ENCODE data around the gene TARBP1. TPM values are rescaled to one million over a fixed set of nuclear protein-coding genes. Genes with fewer than 3 reads are reported as not detected.

Gene TARBP1
- total and polyA plus RNA-seq, 2 of the 8 experiments (the other 6 are each of a cell fraction or from before 2014, with no cell fraction given): 21.9 to 32.3 TPM

GRCh38 chr1:234406871-234407270 is 72.1 kb downstream of the TARBP1 start:
- Histone ChIP-seq H3K23ac (ENCODE audit: insufficient read length) (no peak overlapping the region), H3K79me2 (ENCODE audit: control insufficient read depth in 1 of 2, insufficient read depth in 2 of 2, low read length in 2 of 2) (no peaks in the 10 kb centered on the region), H3K14ac (ENCODE audit: insufficient read length) (no peak overlapping the region), H2BK12ac (ENCODE audit: low read depth, low read length) (no peak overlapping the region), H3K4me3 (ENCODE audit: extremely low read depth in 1 of 4, insufficient read depth in 2 of 4, low read depth in 3 of 4, low read length in 4 of 4) (no peak overlapping the region), H3K4ac (replicated peaks; ENCODE audit: insufficient read length, low read depth, low read length) (no peak overlapping the region), H3K9me3 (ENCODE audit: insufficient read depth in 2 of 2, low read depth in 1 of 2, low read length in 1 of 2) (no peaks in the 10 kb centered on the region), H3K27ac (ENCODE audit: low read depth, low read length) (no peak overlapping the region), H2BK5ac (ENCODE audit: low read depth, low read length) (no peak overlapping the region), H4K5ac (ENCODE audit: insufficient read length, low read depth, low read length) (no peak overlapping the region), H3K56ac (replicated peaks; ENCODE audit: insufficient read length, low read depth, low read length) (no peak overlapping the region), H3K18ac (ENCODE audit: extremely low read depth, low read length) (no peak overlapping the region), H4K20me1 (replicated peaks in 1 of 2; ENCODE audit: control insufficient read depth in 1 of 2, insufficient read depth in 2 of 2, low read length in 2 of 2) (peaks cover 0 to 2% of the 10 kb centered on the region in 2 experiments), H2BK15ac (ENCODE audit: low read length) (no peak overlapping the region), H2AK5ac (ENCODE audit: low read depth, low read length) (no peak overlapping the region), H3K27me3 (replicated peaks in 1 of 4; ENCODE audit: control insufficient read depth in 3 of 4, extremely low read depth in 1 of 4, insufficient read depth in 3 of 4, low read length in 3 of 4) (no peaks in the 10 kb centered on the region), H2BK120ac (replicated peaks; ENCODE audit: low read depth, low read length) (no peak overlapping the region), H2BK20ac (ENCODE audit: low read length) (no peak overlapping the region), H3K4me2 (ENCODE audit: insufficient read depth in 1 of 2, low read depth in 2 of 2, low read length in 2 of 2) (no peak overlapping the region), H4K91ac (replicated peaks; ENCODE audit: insufficient read length, low read length) (no peak overlapping the region), H3K79me1 (ENCODE audit: low read depth, low read length) (no peaks in the 10 kb centered on the region), H3K9ac (replicated peaks in 1 of 4; ENCODE audit: extremely low read depth in 1 of 4, low read depth in 3 of 4, low read length in 3 of 4) (no peak overlapping the region), H4K8ac (ENCODE audit: extremely low read depth, insufficient read depth, low read length) (no peak overlapping the region), H3K36me3 (ENCODE audit: control insufficient read depth in 2 of 4, insufficient read depth in 4 of 4, low read length in 3 of 4) (no peaks in the 10 kb centered on the region; a peak in 1 of 8 replicates), H3K4me1 (replicated peaks in 1 of 4; ENCODE audit: control insufficient read depth in 3 of 4, insufficient read depth in 4 of 4, low read length in 3 of 4) (no peaks in the 10 kb centered on the region), H3K23me2 (ENCODE audit: low read depth, low read length) (no peaks in the 10 kb centered on the region), H2AFZ (ENCODE audit: low read length) (no peak overlapping the region)
- ChIA-PET POLR2A (ENCODE audit: partially characterized antibody) (interaction anchor here (0.7 kb wide), 1 partner anchor 717 kb away, joined by 4 read pairs; no protein-coding TSS in a partner anchor), CTCF (ENCODE audit: partially characterized antibody) (interaction anchor here (0.7 to 2.3 kb wide), 4 partner anchors 12 to 288 kb away, joined by 3 to 6 read pairs (median 4); no protein-coding TSS in a partner anchor)
- DNase-seq (ENCODE audit: low read depth in 1 of 2, low spot score in 2 of 2) (no peak), FAIRE-seq (no peak)
- WGBS, 2 experiments (ENCODE audit: extremely low coverage in 1 of 2, insufficient coverage in 1 of 2, insufficient read length in 1 of 2, insufficient replicate concordance in 2 of 2, low coverage in 1 of 2, low lambda C conversion rate in 2 of 2, missing lambda C conversion rate in 1 of 2): 96% methylated on average over 4 of the region's 4 CpGs; no CpG with 5 or more reads in 1 of the 2 experiments
- no peak for TF ChIP-seq POLR2AphosphoS5 (IDR thresholded peaks at IDR 0.05; ENCODE audit: low read depth, low read length)
- TF ChIP-seq SAP30 (IDR thresholded peaks at IDR 0.05; ENCODE audit: insufficient read depth, insufficient replicate concordance, low read length): no peak
- TF ChIP-seq CHD1 (IDR thresholded peaks at IDR 0.05; ENCODE audit: low read depth, low read length): no peak
- no peak for TF ChIP-seq ATF2 (IDR thresholded peaks at IDR 0.05; ENCODE audit: low read length)
- no peak for TF ChIP-seq SP4 (IDR thresholded peaks at IDR 0.05; ENCODE audit: low read length)
- no peak for TF ChIP-seq RXRA (IDR thresholded peaks at IDR 0.05; ENCODE audit: insufficient read depth, low read depth, low read length)
- no peak for TF ChIP-seq CREB1 (IDR thresholded peaks at IDR 0.05)
- no peak for TF ChIP-seq CEBPB (IDR thresholded peaks at IDR 0.05; ENCODE audit: low read depth, low read length)
- no peak for TF ChIP-seq SIN3A (conservative IDR thresholded peaks at IDR 0.05 in 1 of 2, IDR thresholded peaks at IDR 0.05 in 1 of 2; ENCODE audit: low read depth in 1 of 2, low read length in 2 of 2)
- TF ChIP-seq, protein P1, sequence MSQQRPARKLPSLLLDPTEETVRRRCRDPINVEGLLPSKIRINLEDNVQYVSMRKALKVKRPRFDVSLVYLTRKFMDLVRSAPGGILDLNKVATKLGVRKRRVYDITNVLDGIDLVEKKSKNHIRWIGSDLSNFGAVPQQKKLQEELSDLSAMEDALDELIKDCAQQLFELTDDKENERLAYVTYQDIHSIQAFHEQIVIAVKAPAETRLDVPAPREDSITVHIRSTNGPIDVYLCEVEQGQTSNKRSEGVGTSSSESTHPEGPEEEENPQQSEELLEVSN (IDR thresholded peaks at IDR 0.05): no peak
- TF ChIP-seq ASH2L (IDR thresholded peaks at IDR 0.05; ENCODE audit: low read length): no peak
